ENCODE measurements around the gene PATJ.
"Not testable (repeated sequence)": the region's sequence is repeated elsewhere in the genome, so short reads cannot be mapped to it uniquely, and the experiment has no call there.

The PATJ gene

DNA sequence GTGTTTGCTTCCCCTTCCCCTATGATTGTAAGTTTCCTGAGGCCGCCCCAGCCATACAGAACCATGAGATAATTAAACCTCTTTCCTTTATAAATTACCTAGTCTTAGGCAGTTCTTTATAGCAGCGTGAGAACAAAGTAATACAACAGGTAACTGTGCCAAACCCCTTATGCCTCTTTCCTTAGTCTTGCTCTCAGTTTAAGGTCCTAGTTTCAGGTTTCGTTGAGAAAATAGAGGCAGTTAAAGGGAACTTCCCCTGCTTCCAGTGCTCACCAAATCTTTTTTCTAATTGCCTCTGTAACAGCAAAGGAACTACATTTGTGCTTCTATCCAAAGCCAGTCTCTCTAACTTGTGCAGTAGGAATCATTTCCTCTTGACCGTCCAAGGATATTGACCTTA is 164.8 kb downstream of the PATJ start:
- Mint-ChIP-seq H3K4me1 (ENCODE audit: low read depth) (peaks cover 5% of the 10 kb centered on the region), H3K36me3 (ENCODE audit: low read depth) (no peaks in the 10 kb centered on the region), H3K4me3 (no peak overlapping the region), H3K9me3 (peaks cover 12% of the 10 kb centered on the region), H3K27ac (no peak overlapping the region), H3K27me3 (no peaks in the 10 kb centered on the region)
- intact Hi-C loops (cut with micrococcal nuclease) = no loop called here

DNA sequence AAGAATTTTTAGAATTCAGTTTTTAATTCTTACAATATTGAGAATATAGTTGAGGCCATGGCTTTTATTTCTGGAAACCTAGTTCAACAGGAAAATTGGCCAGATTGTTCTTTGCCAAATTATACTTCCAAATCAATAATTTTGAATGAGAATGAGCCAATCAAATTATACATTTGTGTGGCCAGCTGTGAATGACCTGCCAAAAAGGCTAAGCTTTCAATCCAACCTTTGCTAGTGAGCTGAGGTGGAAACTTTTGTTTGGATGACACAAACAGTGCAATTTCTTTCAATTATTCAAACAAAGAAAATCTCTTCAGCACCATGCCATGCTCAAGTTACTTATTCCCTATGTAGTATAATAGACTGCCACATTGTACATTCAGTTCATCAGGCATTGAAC is 167.8 kb downstream of the PATJ start:
- H3K4me3 Mint-ChIP-seq = no peak overlapping the region
- intact Hi-C loops (cut with micrococcal nuclease) = no loop called here
- H3K27ac Mint-ChIP-seq = no peak overlapping the region
- H3K36me3 Mint-ChIP-seq (ENCODE audit: low read depth) = no peaks in the 10 kb centered on the region
- peaks cover 12% of the 10 kb centered on the region for H3K9me3 Mint-ChIP-seq
- no peaks in the 10 kb centered on the region for H3K27me3 Mint-ChIP-seq
- H3K4me1 Mint-ChIP-seq (ENCODE audit: low read depth) = peaks cover 5% of the 10 kb centered on the region

DNA sequence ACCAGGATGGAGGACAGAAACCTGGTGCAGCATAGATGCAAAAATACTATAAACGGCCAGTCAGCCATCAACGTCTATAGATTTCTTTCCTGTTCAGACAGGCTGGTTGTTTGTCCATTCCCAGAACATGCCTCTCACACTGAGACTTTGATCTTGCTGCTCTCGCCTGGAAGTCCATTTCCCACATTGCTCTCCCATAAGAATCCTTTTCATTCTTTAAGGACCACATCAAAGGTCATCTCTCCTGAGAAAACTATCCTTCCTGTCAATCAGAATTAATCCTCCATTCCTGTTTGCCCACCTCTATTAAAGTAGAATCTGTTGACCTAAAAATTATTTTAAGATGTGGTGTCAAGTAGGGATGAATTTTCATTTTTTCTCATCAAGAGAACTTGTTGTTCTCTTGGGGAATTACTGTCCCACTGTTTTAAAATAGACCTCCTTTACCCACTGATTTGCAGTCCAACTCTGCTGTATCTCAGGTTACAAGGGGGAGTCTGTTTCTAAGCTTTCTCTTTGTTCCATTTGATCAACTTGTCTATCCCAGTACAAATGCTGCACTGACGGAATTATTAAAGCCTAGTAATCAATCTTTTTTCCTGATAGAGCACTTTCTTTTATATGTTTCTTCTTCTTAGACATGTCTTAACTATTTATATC is 172.7 kb downstream of the PATJ start:
- Mint-ChIP-seq H3K27me3 (no peaks in the 10 kb centered on the region), H3K4me1 (ENCODE audit: low read depth) (no peaks in the 10 kb centered on the region), H3K4me3 (no peak overlapping the region), H3K27ac (no peak overlapping the region), H3K36me3 (ENCODE audit: low read depth) (no peaks in the 10 kb centered on the region), H3K9me3 (no peaks in the 10 kb centered on the region)
- intact Hi-C loops (cut with micrococcal nuclease) = no loop called here

DNA sequence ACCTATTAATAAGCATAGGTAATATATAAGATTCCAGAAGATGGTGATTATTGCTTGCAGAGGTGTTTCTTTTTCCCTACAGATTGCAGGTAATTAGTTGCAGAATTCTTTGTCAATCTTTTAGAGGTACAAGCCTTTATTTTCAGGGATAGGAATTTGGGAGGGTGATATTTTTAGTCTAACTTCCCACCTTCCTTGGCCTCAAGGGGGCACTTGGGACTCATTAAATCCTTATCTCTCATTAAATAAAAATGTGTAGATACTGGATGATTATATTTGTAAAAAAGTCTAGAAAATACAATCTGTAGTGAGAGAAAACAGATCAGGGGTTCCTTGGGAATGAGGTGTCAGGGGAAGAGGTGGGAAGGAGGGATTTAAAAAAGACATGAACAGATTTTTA is 179.2 kb downstream of the PATJ start:
- Mint-ChIP-seq H3K27ac (no peak overlapping the region), H3K9me3 (no peaks in the 10 kb centered on the region), H3K36me3 (ENCODE audit: low read depth) (no peaks in the 10 kb centered on the region), H3K4me1 (ENCODE audit: low read depth) (no peaks in the 10 kb centered on the region), H3K4me3 (no peak overlapping the region), H3K27me3 (no peaks in the 10 kb centered on the region)
- intact Hi-C loops (cut with micrococcal nuclease) = no loop called here

DNA sequence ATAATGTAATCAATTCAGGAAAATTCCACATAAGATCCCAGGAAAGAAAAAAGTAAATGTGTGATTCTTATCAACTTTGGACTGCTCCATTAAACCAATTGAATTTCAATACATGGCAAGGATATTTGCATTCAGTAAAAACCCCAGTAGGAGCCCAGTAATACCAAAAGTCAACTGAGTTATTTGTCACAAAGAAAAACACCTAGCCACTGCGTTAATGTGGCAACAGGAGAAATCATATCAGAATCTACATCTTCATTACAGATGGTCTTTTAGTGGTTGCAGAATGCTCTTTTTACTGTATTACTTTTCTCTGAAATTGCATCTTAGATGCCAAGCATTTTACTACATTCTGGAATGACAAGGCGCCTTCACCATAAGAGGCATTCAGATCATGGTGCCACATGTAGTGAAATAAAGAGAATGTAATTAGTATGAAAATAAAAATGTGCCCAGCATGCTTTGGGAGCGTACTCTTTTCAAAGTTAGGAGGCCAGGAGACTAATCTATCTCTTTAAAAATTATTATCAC is 180.7 kb downstream of the PATJ start:
- no peak overlapping the region for H3K27ac Mint-ChIP-seq
- H3K4me3 Mint-ChIP-seq = no peak overlapping the region
- H3K9me3 Mint-ChIP-seq = no peaks in the 10 kb centered on the region
- intact Hi-C loops (cut with micrococcal nuclease) = no loop called here
- no peaks in the 10 kb centered on the region for H3K36me3 Mint-ChIP-seq (ENCODE audit: low read depth)
- H3K27me3 Mint-ChIP-seq = no peaks in the 10 kb centered on the region
- H3K4me1 Mint-ChIP-seq (ENCODE audit: low read depth) = no peaks in the 10 kb centered on the region

DNA sequence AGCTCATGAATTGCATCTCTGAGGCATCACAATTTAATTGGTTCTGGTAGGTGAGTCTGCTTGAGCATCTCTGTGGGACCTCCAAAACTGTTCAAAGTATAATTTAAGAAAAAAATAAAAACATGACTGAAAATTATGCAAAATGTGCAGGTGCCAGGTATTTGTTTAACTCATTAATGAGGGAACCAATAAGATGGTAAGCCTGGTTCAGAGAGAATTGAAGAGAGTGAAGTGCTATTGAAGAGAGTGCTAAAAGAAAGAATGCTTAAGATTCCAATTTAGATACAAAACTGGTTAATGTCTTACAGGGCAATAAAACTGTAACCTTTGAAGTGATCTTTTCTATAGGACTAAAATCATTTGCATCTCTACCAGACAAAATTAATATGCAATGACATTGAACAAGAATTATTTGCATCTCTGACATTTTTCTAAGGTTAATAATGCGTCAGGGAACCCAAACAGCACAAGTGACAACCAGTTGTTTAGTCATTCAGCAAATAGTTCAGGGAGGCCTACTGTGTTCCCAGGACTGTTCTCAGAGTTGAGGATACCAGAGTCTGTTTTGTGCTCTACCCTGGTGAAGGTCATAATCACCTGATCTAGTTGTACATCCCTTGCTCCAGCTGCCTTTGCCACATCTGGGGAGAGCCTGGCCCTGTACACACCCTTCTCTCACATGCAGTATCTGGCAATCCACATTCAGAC is 183.5 kb downstream of the PATJ start:
- intact Hi-C loops (cut with micrococcal nuclease) = no loop called here
- Mint-ChIP-seq H3K4me3 (no peak overlapping the region), H3K36me3 (ENCODE audit: low read depth) (no peaks in the 10 kb centered on the region), H3K9me3 (no peaks in the 10 kb centered on the region), H3K27me3 (no peaks in the 10 kb centered on the region), H3K4me1 (ENCODE audit: low read depth) (no peaks in the 10 kb centered on the region), H3K27ac (no peak overlapping the region)

DNA sequence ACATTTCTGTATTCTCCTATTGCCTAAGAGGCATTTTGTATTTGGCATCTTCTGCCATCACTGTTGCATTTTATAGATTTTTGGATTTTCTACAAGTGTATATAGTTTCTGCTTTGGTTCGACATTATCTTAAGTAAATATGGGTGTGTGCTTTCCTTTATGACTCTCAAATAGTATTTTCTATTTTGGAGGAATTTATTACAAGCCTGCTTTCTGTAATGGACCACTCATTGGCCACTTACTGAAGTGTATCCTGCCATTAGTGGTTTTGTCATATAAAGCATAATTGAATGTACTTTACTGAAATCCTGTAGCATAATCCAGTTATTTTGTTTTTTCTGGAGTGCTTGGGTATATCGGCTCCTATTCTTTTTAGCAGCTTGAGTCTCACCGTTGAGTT is 184.3 kb downstream of the PATJ start:
- H3K27ac Mint-ChIP-seq = no peak overlapping the region
- H3K9me3 Mint-ChIP-seq = no peaks in the 10 kb centered on the region
- H3K4me3 Mint-ChIP-seq = no peak overlapping the region
- H3K4me1 Mint-ChIP-seq (ENCODE audit: low read depth) = no peaks in the 10 kb centered on the region
- H3K27me3 Mint-ChIP-seq = no peaks in the 10 kb centered on the region
- intact Hi-C loops (cut with micrococcal nuclease) = no loop called here
- H3K36me3 Mint-ChIP-seq (ENCODE audit: low read depth) = no peaks in the 10 kb centered on the region

DNA sequence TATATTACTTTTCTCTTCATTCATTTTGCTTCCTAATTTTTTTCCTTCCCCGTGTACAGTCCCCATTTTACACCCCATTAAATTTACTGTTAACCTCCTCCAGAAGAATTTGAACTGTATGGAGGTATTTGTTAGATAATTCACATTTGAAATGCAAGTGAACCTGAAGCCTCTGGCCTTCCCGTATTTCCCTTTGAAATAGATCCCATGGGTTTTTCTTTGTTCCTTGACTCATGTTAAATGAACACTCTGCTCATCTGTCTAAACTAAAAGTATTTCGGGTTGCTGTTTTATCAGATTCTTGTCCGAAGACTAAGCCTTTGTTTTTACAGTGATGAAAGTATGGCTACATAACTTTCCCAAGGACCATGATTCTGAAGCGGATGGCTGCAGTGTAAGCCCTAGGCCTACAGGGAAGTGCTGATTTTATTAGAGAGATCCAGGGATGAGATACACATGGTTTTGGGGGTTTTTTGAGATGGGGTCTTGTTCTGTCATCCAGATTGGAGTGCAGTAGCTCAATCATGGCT is 187.9 kb downstream of the PATJ start:
- no peaks in the 10 kb centered on the region for H3K27me3 Mint-ChIP-seq
- H3K4me1 Mint-ChIP-seq (ENCODE audit: low read depth) = no peaks in the 10 kb centered on the region
- no peaks in the 10 kb centered on the region for H3K36me3 Mint-ChIP-seq (ENCODE audit: low read depth)
- H3K9me3 Mint-ChIP-seq = no peaks in the 10 kb centered on the region
- intact Hi-C loops (cut with micrococcal nuclease) = no loop called here
- H3K27ac Mint-ChIP-seq = no peak overlapping the region
- H3K4me3 Mint-ChIP-seq = no peak overlapping the region

DNA sequence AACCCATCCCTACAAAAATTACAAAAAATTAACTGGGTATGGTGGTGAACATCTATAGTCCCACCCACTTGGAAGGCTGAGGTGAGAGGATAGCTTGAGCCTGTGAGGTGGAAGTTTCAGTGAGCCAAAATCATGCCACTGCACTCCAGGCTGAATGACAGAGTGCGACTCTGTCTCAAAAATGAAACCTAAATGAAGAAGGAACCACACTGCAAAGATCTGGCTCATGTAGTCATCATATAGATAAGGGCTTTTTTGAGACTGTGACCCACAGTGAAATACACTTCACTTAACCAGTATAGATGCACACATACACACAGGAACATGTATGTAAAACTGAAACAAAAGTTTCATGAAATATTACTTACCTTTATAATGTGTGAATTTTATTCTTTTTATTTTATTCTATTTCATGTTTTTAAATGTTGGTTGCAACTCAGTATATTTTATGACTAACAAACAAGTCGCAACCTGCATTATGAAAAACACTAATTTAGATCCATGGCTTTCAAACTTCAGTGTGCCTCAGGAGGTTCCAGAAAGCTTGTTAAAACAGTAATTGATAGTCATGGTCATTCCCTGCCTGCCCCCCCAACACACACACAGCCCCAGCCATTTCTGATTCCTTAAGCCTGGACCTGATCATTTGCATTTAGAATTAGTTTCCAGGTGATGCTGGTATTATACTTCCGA is 189.5 kb downstream of the PATJ start:
- intact Hi-C loops (cut with micrococcal nuclease) = no loop called here
- no peak overlapping the region for H3K27ac Mint-ChIP-seq
- no peak overlapping the region for H3K4me3 Mint-ChIP-seq
- no peaks in the 10 kb centered on the region for H3K36me3 Mint-ChIP-seq (ENCODE audit: low read depth)
- no peaks in the 10 kb centered on the region for H3K27me3 Mint-ChIP-seq
- H3K9me3 Mint-ChIP-seq = no peaks in the 10 kb centered on the region
- H3K4me1 Mint-ChIP-seq (ENCODE audit: low read depth) = no peaks in the 10 kb centered on the region

DNA sequence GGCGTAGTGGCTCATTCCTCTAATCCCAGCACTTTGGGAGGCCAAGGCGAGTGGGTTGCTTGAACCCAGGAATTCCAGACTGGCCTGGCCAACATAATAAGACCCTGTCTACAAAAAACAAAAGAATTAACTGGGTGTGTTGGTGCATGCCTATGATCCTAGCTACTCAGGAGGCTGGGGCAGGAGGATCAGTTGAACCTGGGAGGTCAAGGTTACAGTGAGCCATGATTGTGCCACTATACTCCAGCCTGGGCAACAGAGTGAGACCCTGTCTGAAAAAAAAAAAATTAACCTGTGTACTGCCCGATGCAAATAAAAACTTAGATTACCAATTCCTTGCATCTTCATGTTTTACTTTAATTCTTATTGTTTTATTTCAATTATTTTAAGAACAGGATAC is 193.2 kb downstream of the PATJ start:
- Mint-ChIP-seq H3K27ac (no peak overlapping the region), H3K4me1 (ENCODE audit: low read depth) (no peaks in the 10 kb centered on the region), H3K27me3 (no peaks in the 10 kb centered on the region), H3K36me3 (ENCODE audit: low read depth) (no peaks in the 10 kb centered on the region), H3K4me3 (no peak overlapping the region), H3K9me3 (no peaks in the 10 kb centered on the region)
- intact Hi-C loops (cut with micrococcal nuclease) = no loop called here

DNA sequence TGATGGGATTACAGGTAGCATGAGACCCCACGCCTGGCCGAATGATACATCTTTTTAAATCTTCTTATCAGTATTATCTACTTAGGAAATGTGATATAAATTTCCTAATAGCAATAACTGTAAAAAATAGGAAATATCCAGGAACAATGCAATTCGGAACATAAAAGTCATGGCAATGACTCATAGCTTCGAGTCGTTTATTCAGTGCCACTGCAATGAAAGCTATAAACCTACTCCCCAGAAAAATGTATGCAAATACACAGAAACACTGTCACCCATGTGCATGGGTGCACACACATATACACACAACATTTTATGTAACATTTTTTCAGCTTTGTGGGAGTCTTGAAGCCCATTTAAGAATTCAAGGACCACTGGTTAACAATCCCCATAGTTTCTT is 194.6 kb downstream of the PATJ start:
- Mint-ChIP-seq H3K4me3 (no peak overlapping the region), H3K27ac (no peak overlapping the region), H3K4me1 (ENCODE audit: low read depth) (no peaks in the 10 kb centered on the region), H3K27me3 (no peaks in the 10 kb centered on the region), H3K36me3 (ENCODE audit: low read depth) (no peaks in the 10 kb centered on the region), H3K9me3 (no peaks in the 10 kb centered on the region)
- intact Hi-C loops (cut with micrococcal nuclease) = no loop called here

DNA sequence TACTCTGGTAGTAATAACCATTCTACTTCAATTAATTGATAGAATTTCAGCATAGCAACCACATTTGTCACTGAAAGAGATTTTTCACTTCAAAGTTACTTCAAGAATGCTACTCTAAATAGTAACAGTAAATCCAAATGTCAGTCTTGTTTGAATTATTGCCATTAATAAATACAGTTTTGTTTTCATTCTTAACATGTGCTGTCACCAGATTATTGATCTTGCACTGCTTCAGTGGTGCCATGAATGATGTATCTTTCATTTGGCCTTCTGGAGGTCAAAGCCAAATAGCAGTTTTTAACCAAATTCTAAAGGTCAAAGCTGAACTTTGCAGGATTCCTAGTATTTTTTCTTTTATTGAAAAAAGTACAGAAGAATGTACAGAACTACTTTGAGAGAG is 199.5 kb downstream of the PATJ start:
- no peaks in the 10 kb centered on the region for H3K4me1 Mint-ChIP-seq (ENCODE audit: low read depth)
- intact Hi-C loops (cut with micrococcal nuclease) = no loop called here

DNA sequence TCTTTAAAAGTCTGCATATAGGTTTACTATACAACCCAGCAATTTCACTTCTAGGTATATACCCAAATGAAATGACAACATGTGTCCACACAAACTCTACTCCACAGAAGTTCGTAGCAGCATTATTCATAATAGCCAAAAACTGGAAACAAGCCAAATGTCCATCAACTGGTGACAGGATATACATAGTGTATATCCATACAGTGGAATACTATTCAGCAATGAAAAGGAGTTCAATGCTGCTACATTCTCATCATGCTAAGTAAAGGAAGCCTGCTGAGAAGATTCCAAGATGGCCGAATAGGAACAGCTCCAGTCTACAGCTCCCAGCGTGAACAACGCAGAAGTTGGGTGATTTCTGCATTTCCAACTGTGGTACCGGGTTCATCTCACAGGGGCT is 200.6 kb downstream of the PATJ start:
- Mint-ChIP-seq H3K4me3 (no peak overlapping the region), H3K9me3 (peaks cover 11% of the 10 kb centered on the region), H3K27ac (no peak overlapping the region), H3K4me1 (ENCODE audit: low read depth) (no peaks in the 10 kb centered on the region), H3K36me3 (ENCODE audit: low read depth) (no peaks in the 10 kb centered on the region), H3K27me3 (no peaks in the 10 kb centered on the region)
- intact Hi-C loops (cut with micrococcal nuclease) = no loop called here

More for the DNA sequence above, 199.5 kb downstream of the PATJ start:
- no peaks in the 10 kb centered on the region for H3K27me3 Mint-ChIP-seq
- no peak overlapping the region for H3K27ac Mint-ChIP-seq
- H3K9me3 Mint-ChIP-seq = peaks cover 11% of the 10 kb centered on the region
- H3K4me3 Mint-ChIP-seq = no peak overlapping the region
- no peaks in the 10 kb centered on the region for H3K36me3 Mint-ChIP-seq (ENCODE audit: low read depth)

DNA sequence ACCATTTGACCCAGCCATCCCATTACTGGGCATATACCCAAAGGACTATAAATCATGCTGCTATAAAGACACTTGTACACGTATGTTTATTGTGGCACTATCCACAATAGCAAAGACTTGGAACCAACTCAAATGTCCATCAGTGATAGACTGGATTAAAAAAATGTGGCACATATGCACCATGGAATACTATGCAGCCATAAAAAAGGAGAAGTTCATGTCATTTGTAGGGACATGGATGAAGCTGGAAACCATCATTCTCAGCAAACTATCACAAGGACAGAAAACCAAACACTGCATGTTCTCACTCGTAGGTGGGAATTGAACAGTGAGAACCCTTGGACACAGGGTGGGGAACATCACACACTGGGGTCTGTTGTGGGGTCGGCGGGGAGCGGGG is 206.4 kb downstream of the PATJ start:
- H3K4me3 Mint-ChIP-seq; H3K36me3 Mint-ChIP-seq (ENCODE audit: low read depth); H3K27ac Mint-ChIP-seq; H3K4me1 Mint-ChIP-seq (ENCODE audit: low read depth); H3K27me3 Mint-ChIP-seq; H3K9me3 Mint-ChIP-seq; intact Hi-C loops (cut with micrococcal nuclease): not testable (repeated sequence)
